Keratinocyte (primary cell): ENCODE measurements around the gene SMYD3. TPM values are rescaled to one million over a fixed set of nuclear protein-coding genes. Genes with fewer than 3 reads are reported as not detected.

ENCODE experiments used
- DNase-seq: peaks from one replicate; pipeline ENCODE4 v3.0.0-alpha.2; 2011; ENCODE audit warnings: low read depth, missing footprints, low spot score
- FAIRE-seq: peaks from 2 replicates; lab custom pipeline; 2011; peaks lifted over from hg19 to GRCh38; lab: Jason Lieb, UNC
- H2AFZ ChIP-seq: 2 replicates; pipeline ENCODE4 v1.6.0; 2012; ENCODE audit warnings: low read length, control low read depth, inconsistent platforms; ENCODE audit not compliant: control insufficient read depth
- H3K27ac ChIP-seq: 2 replicates; pipeline ENCODE4 v1.5.1; 2011; ENCODE audit warnings: low read length; ENCODE audit not compliant: control insufficient read depth, insufficient read depth
- H3K27me3 ChIP-seq: 3 replicates; pipeline ENCODE4 v1.6.0; 2011; ENCODE audit warnings: low read length; ENCODE audit not compliant: control insufficient read depth, insufficient read depth; ENCODE audit errors: extremely low read depth
- H3K36me3 ChIP-seq, 2 experiments: 2 replicates in 1 of 2; 3 replicates in 1 of 2; pipeline ENCODE4 v1.5.1; 2011; ENCODE audit warnings: low read length in 2 of 2, mild to moderate bottlenecking in 1 of 2; ENCODE audit not compliant: control insufficient read depth in 2 of 2, insufficient read depth in 2 of 2; ENCODE audit errors: extremely low read depth in 1 of 2
- H3K4me1 ChIP-seq: 3 replicates; pipeline ENCODE4 v1.5.1; 2011; ENCODE audit warnings: low read length; ENCODE audit not compliant: control insufficient read depth, insufficient read depth; ENCODE audit errors: extremely low read depth
- H3K4me2 ChIP-seq: 3 replicates; pipeline ENCODE4 v1.6.0; 2011; ENCODE audit warnings: low read depth, low read length; ENCODE audit not compliant: control insufficient read depth, insufficient read depth; ENCODE audit errors: extremely low read depth
- H3K4me3 ChIP-seq, 3 experiments: fragments of 200-600 bp in 1 of 3; sonication (generic) in 1 of 3; 2 replicates in 2 of 3; 3 replicates in 1 of 3; pipeline ENCODE4 v1.5.1; 2011 to 2016; ENCODE audit warnings: low read length in 3 of 3, mild to moderate bottlenecking in 3 of 3, control low read depth in 2 of 3, inconsistent platforms in 1 of 3, low read depth in 1 of 3, mixed read lengths in 1 of 3, mixed run types in 1 of 3, moderate library complexity in 1 of 3; ENCODE audit not compliant: control insufficient read depth in 2 of 3, insufficient read depth in 2 of 3; ENCODE audit errors: extremely low read depth in 1 of 3
- H3K79me2 ChIP-seq: 2 replicates; pipeline ENCODE4 v1.6.0; 2012; ENCODE audit warnings: low read length; ENCODE audit not compliant: control insufficient read depth, insufficient read depth
- H3K9ac ChIP-seq: 3 replicates; pipeline ENCODE4 v1.6.0; 2011; ENCODE audit warnings: low read length; ENCODE audit not compliant: control insufficient read depth, insufficient read depth; ENCODE audit errors: extremely low read depth
- H3K9me1 ChIP-seq: 3 replicates; pipeline ENCODE4 v1.6.0; 2011; ENCODE audit warnings: low read length; ENCODE audit not compliant: control insufficient read depth, insufficient read depth; ENCODE audit errors: extremely low read depth
- H3K9me3 ChIP-seq: 2 replicates; pipeline ENCODE4 v1.5.1; 2012; ENCODE audit warnings: low read depth, low read length; ENCODE audit not compliant: control insufficient read depth
- H4K20me1 ChIP-seq: 3 replicates; pipeline ENCODE4 v1.6.0; 2011; ENCODE audit warnings: low read length; ENCODE audit not compliant: control insufficient read depth, insufficient read depth; ENCODE audit errors: extremely low read depth
- EZH2 ChIP-seq: IDR thresholded peaks from one replicate; pipeline ENCODE4 v1.6.1; 2012; ENCODE audit warnings: inconsistent platforms, mild to moderate bottlenecking, low read length, moderate library complexity
- dilution Hi-C: fragments of 300-500 bp; cut with MboI; formaldehyde crosslinking; loops from one replicate; pipeline ENCODE4 v1.7.0; 2020; ENCODE audit warnings: low sequenced_read_pairs; ENCODE audit not compliant: extremely low pct_ligation_motif_present
- polyA plus RNA-seq, 5 experiments: library from polyadenylated mRNA; depleted of rRNA in 3 of 5; stranded (reverse) in 3 of 5; stranded (forward) in 1 of 5; unstranded in 1 of 5; fragments of >200 nt; gene quantifications; 1 replicate in 1 of 5; 2 replicates in 3 of 5; 3 replicates in 1 of 5; pipeline versions ENCODE4 v1.2.1 to v1.2.3, GENCODE V29; 2011 to 2012; ENCODE audit warnings: missing spikeins in 2 of 5, low read depth in 1 of 5, low replicate concordance in 1 of 5
- TF ChIP-seq, protein P1 (sequence below), 3 experiments: IDR thresholded peaks in 1 of 3; conservative IDR thresholded peaks in 1 of 3; optimal IDR thresholded peaks in 1 of 3; 2 replicates in 2 of 3; 3 replicates in 1 of 3; pipeline versions ENCODE3 to v1.5.1; 2011; ENCODE audit warnings: low read length in 3 of 3, mild to moderate bottlenecking in 3 of 3, moderate library complexity in 2 of 3, control low read depth in 1 of 3, inconsistent platforms in 1 of 3; ENCODE audit not compliant: insufficient read depth in 2 of 3; ENCODE audit errors: extremely low read depth in 1 of 3

SMYD3 gene
- polyA plus RNA-seq, 1 donor (not counting 4 experiments of a cell fraction or from before 2014, with no cell fraction given): 31.0 TPM

DNA sequence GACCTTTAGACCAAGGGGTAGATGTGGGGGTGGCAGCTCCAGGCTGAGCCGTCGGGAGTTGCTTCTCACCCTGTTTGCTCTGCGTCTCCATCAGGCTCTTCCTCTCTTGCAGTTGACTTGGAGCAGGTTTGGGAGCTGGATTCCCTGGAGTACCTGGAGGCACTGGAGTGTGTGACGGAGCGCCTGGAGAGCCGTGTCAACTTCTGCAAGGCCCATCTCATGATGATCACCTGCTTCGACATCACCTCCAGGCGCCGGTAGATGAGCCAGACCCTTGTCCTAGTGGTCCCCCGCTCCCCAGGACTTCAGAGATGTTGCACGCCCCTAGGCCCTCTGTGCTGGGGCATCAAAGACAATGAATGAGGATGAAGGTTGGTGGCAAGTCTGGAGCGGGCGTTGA is 804.7 kb downstream of the SMYD3 start:
- no peak overlapping the region for H2AFZ ChIP-seq
- no peak overlapping the region for H3K27ac ChIP-seq
- no peak overlapping the region for H3K9ac ChIP-seq
- H3K4me2 ChIP-seq: no peak overlapping the region
- H4K20me1 ChIP-seq: no peaks in the 10 kb centered on the region
- dilution Hi-C loops: no loop called here
- TF ChIP-seq EZH2: no peak
- TF ChIP-seq, protein P1, sequence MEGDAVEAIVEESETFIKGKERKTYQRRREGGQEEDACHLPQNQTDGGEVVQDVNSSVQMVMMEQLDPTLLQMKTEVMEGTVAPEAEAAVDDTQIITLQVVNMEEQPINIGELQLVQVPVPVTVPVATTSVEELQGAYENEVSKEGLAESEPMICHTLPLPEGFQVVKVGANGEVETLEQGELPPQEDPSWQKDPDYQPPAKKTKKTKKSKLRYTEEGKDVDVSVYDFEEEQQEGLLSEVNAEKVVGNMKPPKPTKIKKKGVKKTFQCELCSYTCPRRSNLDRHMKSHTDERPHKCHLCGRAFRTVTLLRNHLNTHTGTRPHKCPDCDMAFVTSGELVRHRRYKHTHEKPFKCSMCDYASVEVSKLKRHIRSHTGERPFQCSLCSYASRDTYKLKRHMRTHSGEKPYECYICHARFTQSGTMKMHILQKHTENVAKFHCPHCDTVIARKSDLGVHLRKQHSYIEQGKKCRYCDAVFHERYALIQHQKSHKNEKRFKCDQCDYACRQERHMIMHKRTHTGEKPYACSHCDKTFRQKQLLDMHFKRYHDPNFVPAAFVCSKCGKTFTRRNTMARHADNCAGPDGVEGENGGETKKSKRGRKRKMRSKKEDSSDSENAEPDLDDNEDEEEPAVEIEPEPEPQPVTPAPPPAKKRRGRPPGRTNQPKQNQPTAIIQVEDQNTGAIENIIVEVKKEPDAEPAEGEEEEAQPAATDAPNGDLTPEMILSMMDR (optimal IDR thresholded peaks at IDR 0.05 in 1 of 3, IDR thresholded peaks at IDR 0.05 in 1 of 3, conservative IDR thresholded peaks at IDR 0.05 in 1 of 3; ENCODE audit: extremely low read depth in 1 of 3, insufficient read depth in 2 of 3, low read length in 3 of 3): no peak
- H3K79me2 ChIP-seq: no peaks in the 10 kb centered on the region
- H3K4me1 ChIP-seq: peaks cover 3% of the 10 kb centered on the region
- no peak overlapping the region for H3K4me3 ChIP-seq
- FAIRE-seq (no peak), DNase-seq (no peak)
- no peaks in the 10 kb centered on the region for H3K27me3 ChIP-seq
- no peaks in the 10 kb centered on the region for H3K9me3 ChIP-seq
- H3K9me1 ChIP-seq: no peaks in the 10 kb centered on the region
- peaks cover 0 to 1% of the 10 kb centered on the region in 2 experiments for H3K36me3 ChIP-seq

DNA sequence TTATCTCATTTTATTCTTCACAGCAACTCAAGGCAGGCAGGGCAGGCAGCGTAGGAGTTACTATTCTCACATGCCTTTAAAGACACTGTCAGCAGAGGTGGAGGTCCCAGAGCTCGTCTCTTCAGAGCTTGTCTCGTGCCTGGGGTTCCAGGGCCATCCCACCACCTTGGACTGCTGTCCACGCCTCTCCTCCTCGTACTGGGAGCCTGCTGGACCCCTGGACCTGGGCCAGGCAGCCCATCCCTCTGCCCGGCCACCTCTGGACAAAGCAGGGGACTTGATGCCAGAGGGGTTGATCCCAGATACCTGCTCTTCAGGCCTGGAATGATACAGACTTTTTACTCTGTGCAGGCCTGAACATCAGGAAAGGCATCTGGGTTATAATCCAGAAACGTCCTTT is 805.4 kb downstream of the SMYD3 start:
- Histone ChIP-seq H3K27me3 (no peaks in the 10 kb centered on the region), H3K9me3 (no peaks in the 10 kb centered on the region), H3K4me1 (peaks cover 3% of the 10 kb centered on the region), H3K4me2 (no peak overlapping the region), H3K4me3 (no peak overlapping the region), H4K20me1 (no peaks in the 10 kb centered on the region), H3K36me3 (peaks cover 0 to 1% of the 10 kb centered on the region in 2 experiments), H3K9ac (no peak overlapping the region), H2AFZ (no peak overlapping the region), H3K9me1 (no peaks in the 10 kb centered on the region), H3K79me2 (no peaks in the 10 kb centered on the region), H3K27ac (no peak overlapping the region)
- FAIRE-seq: no peak
- TF ChIP-seq, protein P1 (optimal IDR thresholded peaks at IDR 0.05 in 1 of 3, IDR thresholded peaks at IDR 0.05 in 1 of 3, conservative IDR thresholded peaks at IDR 0.05 in 1 of 3; ENCODE audit: extremely low read depth in 1 of 3, insufficient read depth in 2 of 3, low read length in 3 of 3): no peak
- TF ChIP-seq EZH2: no peak
- dilution Hi-C loops: no loop called here
- no peak for DNase-seq
